Activated naive CD8-positive, alpha-beta T cell treated with anti-CD3 and anti-CD28 coated beads for 36 hours (primary cell): ENCODE results near the gene UBXN1. TPM values are rescaled to one million over a fixed set of nuclear protein-coding genes. Genes with fewer than 3 reads are reported as not detected.
A peak's percentile ranks its signal among the peaks of the same experiment; 100 is the strongest.

ENCODE experiments used
- DNase-seq: peaks from one replicate; pipeline ENCODE4 v3.0.0; 2021
- H3K27ac Mint-ChIP-seq: one replicate; pipeline ENCODE4 v1.8.0; 2022; ENCODE audit warnings: mild to moderate bottlenecking, moderate library complexity, mixed read lengths
- H3K27me3 Mint-ChIP-seq: one replicate; pipeline ENCODE4 v1.8.0; 2022; ENCODE audit warnings: mild to moderate bottlenecking, mixed read lengths
- H3K36me3 Mint-ChIP-seq: one replicate; pipeline ENCODE4 v1.8.0; 2021; ENCODE audit warnings: mild to moderate bottlenecking, mixed read lengths
- H3K4me1 Mint-ChIP-seq: one replicate; pipeline ENCODE4 v1.8.0; 2021; ENCODE audit warnings: mixed read lengths
- H3K4me3 Mint-ChIP-seq: one replicate; pipeline ENCODE4 v1.8.0; 2022; ENCODE audit warnings: mild to moderate bottlenecking, moderate library complexity, mixed read lengths
- H3K9me3 Mint-ChIP-seq: one replicate; pipeline ENCODE4 v1.8.0; 2022; ENCODE audit warnings: mixed read lengths
- total RNA-seq, 2 experiments: library from RNA; stranded (reverse); gene quantifications; one replicate each; pipeline ENCODE4 v1.2.3, GENCODE V29; 2021

The UBXN1 gene
- 100 to 1,000 TPM; 123 to 124 TPM for total RNA-seq

- H3K4me3 Mint-ChIP-seq = peak within 1 kb of the TSS; percentile 90
- peaks cover 34% of the 10 kb centered on the region for H3K4me1 Mint-ChIP-seq
- no peaks in the 10 kb centered on the region for H3K9me3 Mint-ChIP-seq
- peaks cover 27% of the 10 kb centered on the region for H3K36me3 Mint-ChIP-seq
- DNase-seq = peak; percentile 88
- no peaks in the 10 kb centered on the region for H3K27me3 Mint-ChIP-seq
- peak within 1 kb of the TSS; percentile 89 for H3K27ac Mint-ChIP-seq
These were observed at the start of gene UBXN1 for GRCh38 chr11:62678770-62679696. TSS of gene UBXN1 (minus strand) at chr11:62679073. CDS start at chr11:62678923, 150 bp downstream.

DNA sequence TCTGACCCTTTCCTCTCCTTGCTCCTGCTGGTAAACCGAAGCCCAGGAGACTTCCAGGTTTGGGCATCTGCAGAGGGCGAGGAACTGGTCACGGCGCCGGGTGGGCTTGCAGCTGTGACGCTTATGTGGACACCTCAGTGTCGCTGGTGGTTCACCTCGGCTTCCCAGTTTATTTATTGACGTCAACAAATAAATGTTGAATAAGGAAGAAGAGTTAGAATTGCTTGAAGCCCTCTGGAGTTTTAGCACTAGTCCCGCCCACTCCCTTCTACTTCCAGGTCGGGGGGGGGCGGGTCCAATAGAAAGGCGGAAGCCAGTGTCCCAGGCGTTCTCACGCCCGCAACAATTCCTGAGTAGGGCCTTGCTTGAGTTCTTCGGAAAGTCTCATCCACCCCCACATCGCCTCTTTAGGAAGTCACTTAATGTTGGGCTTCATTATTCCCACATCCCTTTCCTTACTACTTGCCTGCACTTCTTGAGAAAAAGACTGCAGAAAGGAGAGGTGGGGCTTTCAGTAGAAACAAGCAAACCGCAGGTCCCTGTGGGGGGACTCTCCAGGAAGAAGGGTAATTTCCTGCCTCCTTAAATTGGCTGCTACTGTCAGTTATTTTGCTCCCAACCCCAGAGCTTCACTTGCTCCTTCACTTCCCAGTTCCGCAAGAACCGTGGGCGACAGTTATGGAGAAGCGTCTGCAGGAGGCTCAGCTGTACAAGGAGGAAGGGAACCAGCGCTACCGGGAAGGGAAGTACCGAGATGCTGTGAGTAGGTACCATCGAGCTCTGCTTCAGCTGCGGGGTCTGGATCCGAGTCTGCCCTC lies 49.5 kb upstream of the UBXN1 start, which contains the start of gene TTC9C:
Gene TTC9C, plus strand, starts transcription at position 316 of the 818 bp plus-strand sequence. Its CDS starts 363 bp downstream, at position 679.
- H3K4me1 Mint-ChIP-seq = peaks cover 33% of the 10 kb centered on the region
- peak within 1 kb of the TSS; percentile 99 for H3K4me3 Mint-ChIP-seq
- H3K9me3 Mint-ChIP-seq = no peaks in the 10 kb centered on the region
- DNase-seq = peak; percentile 77
- peaks cover 3% of the 10 kb centered on the region for H3K27me3 Mint-ChIP-seq
- peaks cover 41% of the 10 kb centered on the region for H3K36me3 Mint-ChIP-seq
- peak within 1 kb of the TSS; percentile 98 for H3K27ac Mint-ChIP-seq

DNA sequence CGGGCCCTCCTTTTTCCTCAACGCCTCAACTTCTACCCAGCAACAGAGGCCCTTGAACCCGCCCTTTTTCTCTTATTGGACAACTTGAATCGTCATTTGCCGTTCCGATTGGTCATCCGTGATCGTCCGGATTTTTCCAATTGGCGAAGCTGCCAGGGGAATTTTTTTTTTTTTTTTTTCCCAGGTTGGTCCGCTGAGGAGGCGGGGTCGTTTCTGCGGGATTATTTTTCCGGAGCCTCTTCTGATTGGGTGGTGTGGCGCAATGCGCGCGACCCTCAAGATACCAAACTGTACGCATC lies 48.9 kb upstream of the UBXN1 start:
- Mint-ChIP-seq H3K27me3 (peaks cover 3% of the 10 kb centered on the region), H3K36me3 (peaks cover 42% of the 10 kb centered on the region), H3K4me1 (peaks cover 30% of the 10 kb centered on the region), H3K4me3 (peak overlapping the region; percentile 99), H3K9me3 (no peaks in the 10 kb centered on the region), H3K27ac (peak overlapping the region; percentile 98)
- peak; percentile 81 for DNase-seq

DNA sequence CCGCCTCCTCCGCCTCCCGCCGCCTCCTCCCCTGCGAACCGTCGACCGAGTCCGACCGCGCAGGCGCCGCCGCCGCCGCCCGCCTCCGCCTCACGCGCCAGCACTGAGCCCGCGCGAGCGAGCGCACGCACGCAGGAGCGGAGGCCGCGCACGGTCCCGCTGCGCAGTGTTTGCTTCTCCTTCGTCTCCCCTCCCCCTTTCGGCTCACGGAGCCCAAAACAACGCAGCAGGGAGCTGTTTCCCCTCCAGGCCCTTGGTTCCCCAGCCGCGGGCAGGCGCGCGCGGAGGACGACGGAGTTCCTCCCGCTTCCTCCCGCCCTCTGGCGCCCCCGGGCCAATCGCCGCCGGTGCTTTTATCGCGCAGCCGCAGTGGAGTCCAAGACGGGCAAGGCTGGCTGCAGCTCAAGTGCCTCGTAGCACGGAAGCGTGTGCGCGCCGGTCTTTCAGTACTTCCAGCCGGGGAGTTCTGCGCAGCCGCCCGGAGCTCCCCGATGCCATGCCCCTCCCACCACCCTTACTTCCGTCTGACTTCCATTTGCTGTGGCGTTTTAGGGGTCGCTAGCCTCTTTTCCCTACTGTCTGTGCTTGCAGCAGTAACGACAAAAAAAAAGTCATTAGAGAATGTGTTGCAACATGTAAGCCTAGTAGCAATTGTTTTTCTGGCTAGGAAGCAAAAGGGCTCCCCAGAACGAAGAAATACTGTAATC lies 48.4 kb upstream of the UBXN1 start, which contains the start of gene HNRNPUL2:
Gene HNRNPUL2, minus strand, starts transcription at position 293 of the 707 bp plus-strand sequence. CDS start 301 bp downstream, outside the sequence.
- Mint-ChIP-seq H3K4me1 (peaks cover 32% of the 10 kb centered on the region), H3K9me3 (no peaks in the 10 kb centered on the region), H3K27ac (peak within 1 kb of the TSS; percentile 98), H3K36me3 (peaks cover 47% of the 10 kb centered on the region), H3K27me3 (peaks cover 3% of the 10 kb centered on the region), H3K4me3 (peak within 1 kb of the TSS; percentile 99)
- peak; percentile 100 for DNase-seq

- Mint-ChIP-seq H3K27ac (peak overlapping the region; percentile 98), H3K9me3 (no peaks in the 10 kb centered on the region), H3K4me1 (peaks cover 36% of the 10 kb centered on the region), H3K4me3 (peak overlapping the region; percentile 99), H3K27me3 (peaks cover 3% of the 10 kb centered on the region), H3K36me3 (peaks cover 52% of the 10 kb centered on the region)
- DNase-seq = no peak
These were observed 48.0 kb upstream of the UBXN1 start for GRCh38 chr11:62726915-62727164.

GRCh38 chr11:62726156-62726914 lies 47.5 kb upstream of the UBXN1 start:
- H3K4me3 Mint-ChIP-seq = peak overlapping the region; percentile 99
- peaks cover 37% of the 10 kb centered on the region for H3K4me1 Mint-ChIP-seq
- DNase-seq = no peak

GRCh38 chr11:62725646-62726045 lies 46.8 kb upstream of the UBXN1 start:
- Mint-ChIP-seq H3K27me3 (peaks cover 3% of the 10 kb centered on the region), H3K36me3 (peaks cover 53% of the 10 kb centered on the region), H3K9me3 (no peaks in the 10 kb centered on the region), H3K4me1 (peaks cover 34% of the 10 kb centered on the region), H3K4me3 (peak overlapping the region; percentile 99), H3K27ac (peak overlapping the region; percentile 98)
- no peak for DNase-seq

More at GRCh38 chr11:62726156-62726914, 47.5 kb upstream of the UBXN1 start:
- H3K27me3 Mint-ChIP-seq = peaks cover 3% of the 10 kb centered on the region
- peak overlapping the region; percentile 98 for H3K27ac Mint-ChIP-seq
- H3K9me3 Mint-ChIP-seq = no peaks in the 10 kb centered on the region
- H3K36me3 Mint-ChIP-seq = peaks cover 54% of the 10 kb centered on the region

- DNase-seq = no peak
- peak overlapping the region; percentile 99 for H3K4me3 Mint-ChIP-seq
- peaks cover 65% of the 10 kb centered on the region for H3K36me3 Mint-ChIP-seq
- H3K27me3 Mint-ChIP-seq = peaks cover 3% of the 10 kb centered on the region
- H3K4me1 Mint-ChIP-seq = peaks cover 37% of the 10 kb centered on the region
- H3K27ac Mint-ChIP-seq = peak overlapping the region; percentile 36
- no peaks in the 10 kb centered on the region for H3K9me3 Mint-ChIP-seq
These were observed 45.3 kb upstream of the UBXN1 start for GRCh38 chr11:62724171-62724570.

DNA sequence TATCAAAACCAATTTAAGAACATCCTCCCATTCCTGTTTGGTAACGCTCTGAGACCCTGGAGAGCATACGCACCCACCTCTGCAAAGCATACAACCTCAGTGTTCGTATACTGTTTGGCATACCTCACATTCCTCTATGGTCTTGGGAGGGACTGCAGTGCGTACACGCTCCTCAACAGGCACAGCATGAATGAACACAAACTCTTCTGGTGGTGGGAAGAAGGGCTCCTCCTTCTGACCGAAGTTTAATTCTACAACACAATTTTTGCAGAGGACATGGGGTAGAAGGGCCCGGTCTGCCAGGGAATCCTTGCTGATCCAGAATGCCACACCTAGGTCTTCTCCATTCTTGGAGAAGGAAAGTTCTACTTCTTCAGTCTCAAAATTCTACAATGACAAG lies 43.1 kb upstream of the UBXN1 start:
- no peak for DNase-seq
- Mint-ChIP-seq H3K4me3 (no peak overlapping the region), H3K27ac (no peak overlapping the region), H3K27me3 (no peaks in the 10 kb centered on the region), H3K9me3 (no peaks in the 10 kb centered on the region), H3K36me3 (peaks cover 70% of the 10 kb centered on the region), H3K4me1 (peaks cover 42% of the 10 kb centered on the region)

GRCh38 chr11:62719302-62719978 lies 40.6 kb upstream of the UBXN1 start:
- Mint-ChIP-seq H3K27me3 (no peaks in the 10 kb centered on the region), H3K36me3 (peaks cover 60% of the 10 kb centered on the region), H3K4me1 (peaks cover 47% of the 10 kb centered on the region), H3K27ac (peak overlapping the region; percentile 60), H3K4me3 (no peak overlapping the region), H3K9me3 (no peaks in the 10 kb centered on the region)
- DNase-seq = no peak

DNA sequence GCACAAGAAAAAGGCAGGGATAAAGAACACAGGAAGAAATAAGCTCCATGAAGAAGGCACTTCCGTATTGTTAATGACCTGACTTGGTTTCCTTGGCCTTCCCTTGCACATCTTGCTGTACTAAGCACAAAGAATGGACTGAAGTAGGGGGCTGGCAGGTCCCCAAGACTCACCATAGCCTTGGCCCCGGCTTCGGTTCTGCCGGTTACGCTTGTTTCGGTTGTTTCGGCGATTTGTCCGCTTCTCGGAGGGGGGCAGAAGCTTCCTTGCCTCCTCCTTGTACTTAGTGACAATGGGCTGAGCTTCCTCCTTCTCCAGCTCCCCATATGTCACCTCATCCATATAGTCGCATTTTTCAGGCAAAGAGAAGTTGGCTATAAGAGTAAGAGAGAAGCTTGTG lies 37.9 kb upstream of the UBXN1 start:
- no peaks in the 10 kb centered on the region for H3K9me3 Mint-ChIP-seq
- H3K27ac Mint-ChIP-seq = no peak overlapping the region
- peaks cover 49% of the 10 kb centered on the region for H3K4me1 Mint-ChIP-seq
- DNase-seq = no peak
- H3K36me3 Mint-ChIP-seq = peaks cover 52% of the 10 kb centered on the region
- H3K27me3 Mint-ChIP-seq = no peaks in the 10 kb centered on the region
- H3K4me3 Mint-ChIP-seq = no peak overlapping the region

- no peaks in the 10 kb centered on the region for H3K27me3 Mint-ChIP-seq
- H3K36me3 Mint-ChIP-seq = peaks cover 48% of the 10 kb centered on the region
- no peak overlapping the region for H3K4me3 Mint-ChIP-seq
- no peaks in the 10 kb centered on the region for H3K9me3 Mint-ChIP-seq
- peaks cover 49% of the 10 kb centered on the region for H3K4me1 Mint-ChIP-seq
- DNase-seq = no peak
- H3K27ac Mint-ChIP-seq = peak overlapping the region; percentile 3
These were observed 37.3 kb upstream of the UBXN1 start for GRCh38 chr11:62716206-62716605.

DNA sequence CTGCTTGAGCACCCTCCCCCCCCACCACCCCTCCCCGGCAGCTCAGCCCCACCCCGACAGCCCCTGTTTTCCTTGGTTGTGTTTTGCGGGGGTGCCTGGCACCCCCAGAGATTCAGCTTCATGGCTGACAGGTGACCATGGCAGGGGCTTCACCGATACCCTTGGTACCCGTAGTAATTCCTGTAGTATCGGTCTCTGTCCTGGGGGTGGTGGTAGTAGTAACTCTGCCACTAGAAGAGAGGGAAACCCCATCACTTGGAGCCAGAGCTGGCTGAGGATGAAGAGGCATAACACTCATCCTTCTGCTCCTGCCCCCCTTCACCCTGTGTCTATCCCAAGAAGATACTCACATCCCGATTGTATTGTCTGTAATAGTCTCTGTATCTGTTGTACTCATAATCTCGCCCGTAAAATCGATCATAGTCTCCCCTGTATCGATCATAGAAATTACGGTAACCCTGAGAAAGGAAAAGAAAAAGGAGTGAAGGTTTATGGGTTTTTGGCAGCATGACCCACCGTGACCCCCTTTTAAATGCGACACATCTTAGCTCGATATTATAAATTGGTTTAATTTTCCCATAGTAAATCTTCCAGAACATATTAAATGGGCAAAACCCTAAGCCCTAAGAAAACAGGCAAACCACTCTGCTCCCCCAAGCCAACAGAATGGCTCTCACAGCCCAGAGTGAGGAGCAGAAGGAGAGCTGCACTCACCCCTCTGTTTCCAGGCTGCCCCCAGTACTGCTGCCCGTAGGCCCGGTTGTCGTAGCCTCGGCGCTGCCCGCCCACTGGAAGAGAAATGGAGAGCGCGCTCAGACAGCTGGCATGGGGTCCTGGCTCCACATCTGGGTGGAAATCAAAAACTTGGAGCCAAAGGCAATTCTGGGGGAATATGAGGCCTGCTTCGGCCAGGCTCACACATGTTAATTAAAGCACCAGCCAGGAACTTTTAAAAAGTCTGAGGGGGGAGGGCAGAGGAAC lies 36.6 kb upstream of the UBXN1 start:
- no peak overlapping the region for H3K4me3 Mint-ChIP-seq
- H3K9me3 Mint-ChIP-seq = no peaks in the 10 kb centered on the region
- H3K4me1 Mint-ChIP-seq = peaks cover 49% of the 10 kb centered on the region
- H3K36me3 Mint-ChIP-seq = peaks cover 53% of the 10 kb centered on the region
- H3K27me3 Mint-ChIP-seq = no peaks in the 10 kb centered on the region
- H3K27ac Mint-ChIP-seq = peak overlapping the region; percentile 34
- DNase-seq = no peak
